Measurements from ENCODE around the gene UBAP2L. TPM values are rescaled to one million over a fixed set of nuclear protein-coding genes. Genes with fewer than 3 reads are reported as not detected.

Gene UBAP2L
- total and polyA plus RNA-seq, 10 of the 15 experiments (the other 5 are each of a cell fraction or from before 2014, with no cell fraction given), result 49.9 to 198 (median 152) TPM

GRCh38 chr1:154199563-154199879, 21.2 kb upstream of the UBAP2L start:
- no peaks in the 10 kb centered on the region for H4K20me1 ChIP-seq (ENCODE audit: control insufficient read depth, insufficient read depth)
- CTCF ChIA-PET, result interaction anchor here (0.6 to 3.4 kb wide), 29 partner anchors 8 to 347 kb away, joined by 3 to 54 read pairs (median 5); partner anchors contain the start of genes HAX1 and UBAP2L
- no peaks in the 10 kb centered on the region; a peak in 1 of 4 replicates for H3K36me3 ChIP-seq (ENCODE audit: control insufficient read depth in 2 of 2, insufficient read depth in 2 of 2, low read length in 1 of 2)
- no peaks in the 10 kb centered on the region for H3K79me2 ChIP-seq (ENCODE audit: control insufficient read depth, insufficient read depth, low read length)
- no peak overlapping the region; the same call in 1 of the 2 replicates for H3K4me2 ChIP-seq (ENCODE audit: control insufficient read depth, insufficient read depth)
- no peak overlapping the region for H3K27ac ChIP-seq (ENCODE audit: control insufficient read depth, insufficient read depth)
- SMC1A ChIA-PET (ENCODE audit: uncharacterized antibody, unreplicated experiment), result interaction anchor here (0.6 to 4.8 kb wide), 18 partner anchors 8 to 280 kb away, joined by 3 to 48 read pairs (median 4); partner anchors contain the start of gene HAX1
- FAIRE-seq (no peak), DNase-seq (ENCODE audit: low read depth, low spot score) (no peak), ATAC-seq (peak; percentile 19; the same call in 2 of the 3 replicates)
- no TSS peak for BruUV-seq (replicated peaks)
- POLR2A ChIA-PET, result interaction anchor here (0.7 to 1.3 kb wide), 3 partner anchors 20 to 72 kb away, joined by 3 to 7 read pairs (median 4); partner anchors contain the start of gene HAX1
- RAD21 ChIA-PET (ENCODE audit: unreplicated experiment), result interaction anchor here (0.6 to 2.7 kb wide), 12 partner anchors 9 to 280 kb away, joined by 3 to 30 read pairs (median 4); partner anchors contain the start of gene HAX1
- no peak overlapping the region for H3K9ac ChIP-seq (ENCODE audit: control insufficient read depth, insufficient read depth, low read length)
- H3K4me3 ChIP-seq, result no peak overlapping the region
- TF ChIP-seq POLR2A (IDR thresholded peaks at IDR 0.05; ENCODE audit: low read depth, low read length), result no peak
- no peak for TF ChIP-seq BCLAF1 (IDR thresholded peaks at IDR 0.05)
- no peak for TF ChIP-seq HDGF (IDR thresholded peaks at IDR 0.05)
- no peak for TF ChIP-seq ETV6 (conservative IDR thresholded peaks at IDR 0.05 in 1 of 2, IDR thresholded peaks at IDR 0.05 in 1 of 2; ENCODE audit: borderline replicate concordance in 1 of 2, low read depth in 1 of 2)
- TF ChIP-seq RELB (IDR thresholded peaks at IDR 0.05; ENCODE audit: low read depth), result no peak
- TF ChIP-seq ELK1 (IDR thresholded peaks at IDR 0.05; ENCODE audit: low read depth, low read length), result no peak
- TF ChIP-seq, protein P1, sequence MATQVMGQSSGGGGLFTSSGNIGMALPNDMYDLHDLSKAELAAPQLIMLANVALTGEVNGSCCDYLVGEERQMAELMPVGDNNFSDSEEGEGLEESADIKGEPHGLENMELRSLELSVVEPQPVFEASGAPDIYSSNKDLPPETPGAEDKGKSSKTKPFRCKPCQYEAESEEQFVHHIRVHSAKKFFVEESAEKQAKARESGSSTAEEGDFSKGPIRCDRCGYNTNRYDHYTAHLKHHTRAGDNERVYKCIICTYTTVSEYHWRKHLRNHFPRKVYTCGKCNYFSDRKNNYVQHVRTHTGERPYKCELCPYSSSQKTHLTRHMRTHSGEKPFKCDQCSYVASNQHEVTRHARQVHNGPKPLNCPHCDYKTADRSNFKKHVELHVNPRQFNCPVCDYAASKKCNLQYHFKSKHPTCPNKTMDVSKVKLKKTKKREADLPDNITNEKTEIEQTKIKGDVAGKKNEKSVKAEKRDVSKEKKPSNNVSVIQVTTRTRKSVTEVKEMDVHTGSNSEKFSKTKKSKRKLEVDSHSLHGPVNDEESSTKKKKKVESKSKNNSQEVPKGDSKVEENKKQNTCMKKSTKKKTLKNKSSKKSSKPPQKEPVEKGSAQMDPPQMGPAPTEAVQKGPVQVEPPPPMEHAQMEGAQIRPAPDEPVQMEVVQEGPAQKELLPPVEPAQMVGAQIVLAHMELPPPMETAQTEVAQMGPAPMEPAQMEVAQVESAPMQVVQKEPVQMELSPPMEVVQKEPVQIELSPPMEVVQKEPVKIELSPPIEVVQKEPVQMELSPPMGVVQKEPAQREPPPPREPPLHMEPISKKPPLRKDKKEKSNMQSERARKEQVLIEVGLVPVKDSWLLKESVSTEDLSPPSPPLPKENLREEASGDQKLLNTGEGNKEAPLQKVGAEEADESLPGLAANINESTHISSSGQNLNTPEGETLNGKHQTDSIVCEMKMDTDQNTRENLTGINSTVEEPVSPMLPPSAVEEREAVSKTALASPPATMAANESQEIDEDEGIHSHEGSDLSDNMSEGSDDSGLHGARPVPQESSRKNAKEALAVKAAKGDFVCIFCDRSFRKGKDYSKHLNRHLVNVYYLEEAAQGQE (IDR thresholded peaks at IDR 0.05; ENCODE audit: low read depth, low read length), result no peak
- TF ChIP-seq NR2C1 (IDR thresholded peaks at IDR 0.05), result no peak
- TF ChIP-seq SMAD1 (IDR thresholded peaks at IDR 0.05; ENCODE audit: low read depth, partially characterized antibody), result no peak
- TF ChIP-seq SUZ12 (IDR thresholded peaks at IDR 0.05; ENCODE audit: unreplicated experiment), result no peak
- no peak for TF ChIP-seq ZNF384 (IDR thresholded peaks at IDR 0.05; ENCODE audit: borderline replicate concordance, low read depth, low read length)
- TF ChIP-seq STAT3 (IDR thresholded peaks at IDR 0.05; ENCODE audit: low read depth, low read length), result no peak
- no peak for TF ChIP-seq NFXL1 (IDR thresholded peaks at IDR 0.05; ENCODE audit: borderline replicate concordance)
- WGBS (ENCODE audit: insufficient coverage, insufficient replicate concordance, low lambda C conversion rate, missing lambda C conversion rate), result 96% methylated on average over 3 of the region's 3 CpGs
- in situ Hi-C loops (cut with MboI), result no loop called here
- intact Hi-C loops (cut with micrococcal nuclease; ENCODE audit: unreplicated experiment), result loop anchor here (1.0 kb wide), 2 partner anchors 73 to 136 kb away; partner anchors contain the start of gene HAX1
- H3K9me3 ChIP-seq (replicated peaks; ENCODE audit: control insufficient read depth, insufficient read depth, low read length), result no peaks in the 10 kb centered on the region
- H3K27me3 ChIP-seq (replicated peaks in 1 of 2; ENCODE audit: control insufficient read depth in 2 of 2, insufficient read depth in 2 of 2, low read length in 1 of 2), result no peaks in the 10 kb centered on the region; a peak in 1 of 4 replicates
- peak overlapping the region; percentile 51 for H2AFZ ChIP-seq (ENCODE audit: control insufficient read depth, low read depth, low read length)
- no peaks in the 10 kb centered on the region for H3K4me1 ChIP-seq (ENCODE audit: control insufficient read depth, insufficient read depth, low read length)
